K562 (cell line): ENCODE data around the gene ZDHHC3. TPM values are rescaled to one million over a fixed set of nuclear protein-coding genes. Genes with fewer than 3 reads are reported as not detected.

Source experiments
- ATAC-seq: fragments of 200-7000 bp; cut with Tn5 transposase; 3 replicates; pipeline ENCODE4 v1.9.1; 2020; ENCODE audit warnings: moderate library complexity
- BruUV-seq: library from RNA; stranded (reverse); fragments of 400-500 nt; replicated peaks from 2 replicates; lab custom pipeline; 2021; lab: Mats Ljungman, UMichigan
- CTCF ChIA-PET: fragments of 300-600 bp; formaldehyde crosslinking; extraction: SDS; loops from one replicate; lab custom pipeline; 2021; ENCODE audit warnings: low intra/inter-chr PET ratio; lab: Yijun Ruan, JAX
- POLR2A ChIA-PET: fragments of 300-600, 350-650 bp; sonication (Branson Sonifier 250); formaldehyde crosslinking; extraction: SDS; loops from one replicate; lab custom pipeline; 2021; ENCODE audit warnings: antibody characterized with exemption, inconsistent platforms; lab: Yijun Ruan, JAX
- DNase-seq, 4 experiments: peaks; one replicate each; pipeline versions ENCODE4 v3.0.0 to v3.0.0-alpha.2; 2011 to 2018; ENCODE audit warnings: low spot score in 3 of 4, mixed read lengths in 3 of 4; ENCODE audit errors: extremely low read depth in 1 of 4
- FAIRE-seq: peaks from 2 replicates; lab custom pipeline; 2011; peaks lifted over from hg19 to GRCh38; lab: Jason Lieb, UNC
- H2AFZ ChIP-seq: 2 replicates; pipeline ENCODE4 v1.6.0; 2011; ENCODE audit warnings: low read depth, low read length, control low read depth, inconsistent platforms
- H3K27ac ChIP-seq: fragments of 200-600 bp; 3 replicates; pipeline ENCODE4 v1.8.0; 2011; ENCODE audit warnings: low read depth, mild to moderate bottlenecking, control low read depth, inconsistent platforms, low read length, moderate library complexity, mixed read lengths; ENCODE audit errors: extremely low read depth
- H3K27me3 ChIP-seq, 2 experiments: fragments of 300-600 bp in 1 of 2; 2 replicates in 1 of 2; 3 replicates in 1 of 2; pipeline versions ENCODE4 v1.6.0 to v1.8.0; 2011; ENCODE audit warnings: inconsistent platforms in 2 of 2, low read length in 2 of 2, mild to moderate bottlenecking in 1 of 2, mixed read lengths in 1 of 2, moderate library complexity in 1 of 2; ENCODE audit not compliant: control insufficient read depth in 2 of 2, insufficient read depth in 2 of 2
- H3K36me3 ChIP-seq: fragments of 300-600 bp; 3 replicates; pipeline ENCODE4 v1.8.0; 2011; ENCODE audit warnings: mild to moderate bottlenecking, low read length, inconsistent platforms; ENCODE audit not compliant: control insufficient read depth, insufficient read depth
- H3K4me1 ChIP-seq, 2 experiments: fragments of 200-600 bp in 1 of 2; replicated peaks in 1 of 2; 2 replicates in 1 of 2; 3 replicates in 1 of 2; pipeline versions ENCODE4 v1.5.1 to v1.8.0; 2011; ENCODE audit warnings: inconsistent platforms in 2 of 2, low read length in 2 of 2, mild to moderate bottlenecking in 1 of 2, mixed read lengths in 1 of 2, moderate library complexity in 1 of 2; ENCODE audit not compliant: control insufficient read depth in 2 of 2, insufficient read depth in 2 of 2
- H3K4me2 ChIP-seq: 2 replicates; pipeline ENCODE4 v1.6.1; 2011; ENCODE audit warnings: low read length, control low read depth, inconsistent platforms, mixed read lengths; ENCODE audit not compliant: insufficient read depth
- H3K4me3 ChIP-seq: fragments of 200-600 bp; sonication (generic), shearing (Covaris generic); 2 replicates; pipeline ENCODE4 v1.5.1; 2016; ENCODE audit warnings: control low read depth, inconsistent platforms
- H3K79me2 ChIP-seq: fragments of 200-600 bp; 3 replicates; pipeline ENCODE4 v1.8.0; 2011; ENCODE audit warnings: low read length, inconsistent platforms; ENCODE audit not compliant: control insufficient read depth, insufficient read depth
- H3K9ac ChIP-seq, 2 experiments: 2 replicates each; pipeline versions ENCODE4 v1.6.0 to v1.6.1; 2011; ENCODE audit warnings: low read depth in 2 of 2, low read length in 2 of 2, control low read depth in 1 of 2, inconsistent platforms in 1 of 2, mild to moderate bottlenecking in 1 of 2, mixed read lengths in 1 of 2; ENCODE audit not compliant: insufficient read depth in 1 of 2
- H3K9me1 ChIP-seq: one replicate; pipeline ENCODE4 v1.6.0; 2011; ENCODE audit warnings: inconsistent platforms, mild to moderate bottlenecking, low read length, moderate library complexity; ENCODE audit not compliant: control insufficient read depth, insufficient read depth
- H3K9me3 ChIP-seq: replicated peaks from 2 replicates; pipeline ENCODE4 v1.5.1; 2011; ENCODE audit warnings: low read depth, low read length, inconsistent platforms; ENCODE audit not compliant: control insufficient read depth, insufficient read depth
- H4K20me1 ChIP-seq: replicated peaks from 2 replicates; pipeline ENCODE4 v1.6.1; 2011; ENCODE audit warnings: low read length, inconsistent platforms, mixed read lengths; ENCODE audit not compliant: control insufficient read depth, insufficient read depth
- ADNP ChIP-seq: fragments of 200-800 bp; sonication (Bioruptor generic); IDR thresholded peaks from 2 replicates; pipeline ENCODE4 v1.6.1; 2016; ENCODE audit warnings: missing genetic modification characterization, missing compliant biosample characterization
- CREB3 ChIP-seq: fragments of 450-650 bp; conservative IDR thresholded peaks from 2 replicates; pipeline ENCODE4 v1.6.1; 2016; ENCODE audit warnings: missing genetic modification characterization, low read depth, mild to moderate bottlenecking, missing compliant biosample characterization, moderate library complexity
- E2F4 ChIP-seq: sonication (generic); formaldehyde crosslinking; IDR thresholded peaks from 2 replicates; pipeline ENCODE4 v1.8.0; 2022; ENCODE audit warnings: mild to moderate bottlenecking, low read depth, missing genetic modification reagents
- GTF2F1 ChIP-seq: IDR thresholded peaks from 2 replicates; pipeline ENCODE4 v1.6.1; 2011; ENCODE audit warnings: low read depth, low read length, improper control_type of control experiment
- KLF16 ChIP-seq: IDR thresholded peaks from 2 replicates; pipeline ENCODE4 v1.6.1; 2016; ENCODE audit warnings: antibody characterized with exemption
- MCM5 ChIP-seq: fragments of 450-650 bp; IDR thresholded peaks from 2 replicates; pipeline ENCODE4 v1.6.1; 2016; ENCODE audit warnings: low read depth
- MYC ChIP-seq, 2 experiments: fragments of 250-450 bp in 1 of 2; sonication (Bioruptor Pico) in 1 of 2; IDR thresholded peaks; 2 replicates each; pipeline versions ENCODE4 v1.5.1 to v1.6.1; 2012 to 2021; ENCODE audit warnings: low read depth in 2 of 2, borderline replicate concordance in 1 of 2, improper control_type of control experiment in 1 of 2, low read length in 1 of 2, mild to moderate bottlenecking in 1 of 2, moderate library complexity in 1 of 2
- MYNN ChIP-seq, 2 experiments: sonication (generic); formaldehyde crosslinking in 1 of 2; IDR thresholded peaks; 2 replicates each; pipeline versions ENCODE4 v1.5.0 to v1.6.1; 2016 to 2020; ENCODE audit warnings: antibody characterized with exemption in 1 of 2, missing genetic modification reagents in 1 of 2
- TCF3 ChIP-seq: sonication (generic); formaldehyde crosslinking; IDR thresholded peaks from 2 replicates; pipeline ENCODE4 v1.4.0; 2020; ENCODE audit warnings: mild to moderate bottlenecking, missing genetic modification reagents
- ZFP91 ChIP-seq: sonication (generic); formaldehyde crosslinking; IDR thresholded peaks from 2 replicates; pipeline ENCODE4 v1.8.0; 2022; ENCODE audit warnings: mild to moderate bottlenecking, missing genetic modification reagents
- in situ Hi-C: fragments of 300-500 bp; cut with MboI; formaldehyde crosslinking; loops from 4 replicates; pipeline ENCODE4 v1.15.0; 2018; ENCODE audit warnings: inconsistent platforms, mixed read lengths
- intact Hi-C: fragments of 100-400 bp; cut with micrococcal nuclease; formaldehyde crosslinking; loops from 2 replicates; pipeline ENCODE4 v1.14.2; 2022
- polyA plus RNA-seq, 8 experiments: library from polyadenylated mRNA; depleted of rRNA in 4 of 8; stranded (reverse) in 5 of 8; unstranded in 3 of 8; fragments of >200 nt; fragmentation: Nextera tagmentation in 2 of 8; fragmentation: Illumina TruSeq in 1 of 8; extraction: Ambion mirVana in 2 of 8; extraction: Trizol in 1 of 8; gene quantifications; 2 replicates each; pipeline versions ENCODE4 v1.2.1 to v1.2.3, GENCODE V29; 2011 to 2014; ENCODE audit warnings: inconsistent platforms in 1 of 8, missing spikeins in 1 of 8
- total RNA-seq, 7 experiments: library from RNA; depleted of rRNA in 6 of 7; stranded (reverse); fragments of >200 nt in 6 of 7; fragmentation: Illumina TruSeq in 2 of 7; extraction: Trizol in 2 of 7; gene quantifications; 2 replicates each; pipeline versions ENCODE4 v1.2.1 to v1.2.3, GENCODE V29; 2011 to 2021; ENCODE audit warnings: low replicate concordance in 1 of 7

ZDHHC3 gene
- total and polyA plus RNA-seq, 9 of the 15 experiments (the other 6 are each of a cell fraction or from before 2014, with no cell fraction given): 10.3 to 120 (median 67.2) TPM

- no peak for TF ChIP-seq E2F4
- no peak for TF ChIP-seq MCM5
- TF ChIP-seq ADNP (tag): no peak
- TF ChIP-seq KLF16: no peak
- TF ChIP-seq ZFP91 (CRISPR knock-in tag): no peak
Observed at GRCh38 chr3:44995142-44995770, 19.3 kb upstream of the ZDHHC3 start (continued).

- Histone ChIP-seq H3K4me3 (no peak overlapping the region), H3K4me2 (no peak overlapping the region), H4K20me1 (peaks cover 15% of the 10 kb centered on the region; the same call in 1 of the 2 replicates), H3K4me1 (no peaks in the 10 kb centered on the region; a peak in 1 of 5 replicates), H3K27me3 (no peaks in the 10 kb centered on the region), H3K36me3 (peaks cover 98% of the 10 kb centered on the region), H3K27ac (no peak overlapping the region), H3K9me3 (no peaks in the 10 kb centered on the region), H3K79me2 (peaks cover 44% of the 10 kb centered on the region), H3K9ac (no peak overlapping the region), H2AFZ (no peak overlapping the region), H3K9me1 (peaks cover 14% of the 10 kb centered on the region)
- ChIA-PET CTCF (no interaction called here), POLR2A (interaction anchor here (0.6 to 2.6 kb wide), 5 partner anchors 10 to 783 kb away, joined by 3 to 6 read pairs (median 4); no protein-coding TSS in a partner anchor)
- DNase-seq: no peak
- intact Hi-C loops: loop anchor here (10.0 kb wide), 1 partner anchor 669 kb away; no protein-coding TSS in a partner anchor
- TF ChIP-seq GTF2F1 (no peak), CREB3 (tag) (no peak), MYNN (IDR thresholded peaks at IDR 0.05) (no peak), MYNN (CRISPR knock-in tag; IDR thresholded peaks at IDR 0.05) (no peak), TCF3 (no peak), MYC (IDR thresholded peaks at IDR 0.05; ENCODE audit: low read depth, low read length) (no peak), MYC (CRISPR knock-in tag; IDR thresholded peaks at IDR 0.05; ENCODE audit: borderline replicate concordance, low read depth) (no peak)
- no peak for ATAC-seq
- no TSS peak for BruUV-seq
- no peak for FAIRE-seq
- in situ Hi-C loops: no loop called here
Observed at GRCh38 chr3:44993471-44994205, 17.7 kb upstream of the ZDHHC3 start.
